HG03378 (cell line): ENCODE measurements around the gene MISP3.

Experiments
- ATAC-seq: cut with Tn5 transposase; IDR thresholded peaks from one replicate; pipeline ENCODE4 v1.9.1; 2021; ENCODE audit warnings: mild to moderate bottlenecking, moderate library complexity; ENCODE audit not compliant: unreplicated experiment

MISP3 gene

DNA sequence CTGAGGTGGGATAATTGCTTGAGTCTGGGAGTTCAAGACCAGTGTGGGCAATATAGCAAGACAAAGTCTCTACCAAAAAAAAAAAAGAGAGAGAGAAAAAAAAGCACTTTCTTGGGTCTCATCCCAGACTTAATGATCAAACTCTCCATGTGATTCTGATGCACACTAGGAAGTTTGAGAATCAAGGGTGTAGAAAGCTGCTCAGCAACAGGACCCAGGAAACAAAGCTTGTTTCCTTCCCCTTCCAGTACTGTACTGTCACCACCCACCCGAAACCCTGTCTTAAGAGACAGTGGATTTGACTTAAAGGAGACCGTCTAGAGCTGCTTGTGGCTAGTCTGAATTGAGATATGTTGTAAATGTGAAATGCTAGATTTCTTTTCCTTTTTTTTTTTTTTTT, 5.8 kb downstream of the MISP3 start:
- ATAC-seq, result no peak

DNA sequence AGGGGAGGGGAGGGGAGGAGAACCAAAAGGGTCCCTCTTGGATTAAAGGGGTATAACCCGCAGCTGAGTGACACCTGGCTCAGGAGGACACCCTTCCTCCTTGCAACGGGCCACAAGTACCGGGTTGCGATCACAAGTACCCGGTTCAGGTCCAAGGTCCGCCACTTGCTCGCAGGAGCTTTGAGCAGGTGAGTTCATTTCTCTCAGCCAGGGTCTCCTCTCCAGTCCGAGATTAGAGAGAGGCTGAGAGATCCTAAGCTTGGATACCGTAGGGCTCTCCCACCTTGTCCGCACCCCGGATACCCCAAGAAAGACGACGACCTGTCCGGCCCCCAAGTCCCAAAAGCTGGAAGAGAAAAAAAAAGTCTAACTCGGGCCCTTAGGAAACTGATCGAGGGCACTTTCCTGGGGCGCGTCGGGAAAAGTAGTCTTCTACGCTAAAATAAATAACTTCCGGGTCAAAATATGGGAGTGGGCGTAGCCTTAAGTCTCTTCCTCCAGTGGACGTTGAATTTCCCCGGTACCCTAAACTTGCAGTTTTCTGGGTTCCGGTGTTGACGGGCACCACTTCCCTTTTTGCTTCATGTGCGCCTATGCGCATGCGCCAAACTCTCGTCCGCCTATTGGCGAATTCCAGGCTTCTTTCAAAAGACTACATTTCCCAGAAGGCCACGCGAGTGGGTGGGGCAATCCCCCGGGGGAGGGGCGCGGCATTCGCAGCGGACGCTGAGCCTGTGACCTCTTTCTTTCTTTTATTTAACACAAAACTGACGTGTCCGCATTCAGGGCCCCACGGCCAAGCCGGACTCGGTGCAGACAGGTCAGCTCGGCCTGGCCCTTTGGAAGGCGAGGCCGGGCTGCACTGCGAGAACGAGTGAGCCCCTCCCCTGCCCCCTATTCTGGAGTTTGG, 8.6 kb downstream of the MISP3 start:
- ATAC-seq, result peak; percentile 84

DNA sequence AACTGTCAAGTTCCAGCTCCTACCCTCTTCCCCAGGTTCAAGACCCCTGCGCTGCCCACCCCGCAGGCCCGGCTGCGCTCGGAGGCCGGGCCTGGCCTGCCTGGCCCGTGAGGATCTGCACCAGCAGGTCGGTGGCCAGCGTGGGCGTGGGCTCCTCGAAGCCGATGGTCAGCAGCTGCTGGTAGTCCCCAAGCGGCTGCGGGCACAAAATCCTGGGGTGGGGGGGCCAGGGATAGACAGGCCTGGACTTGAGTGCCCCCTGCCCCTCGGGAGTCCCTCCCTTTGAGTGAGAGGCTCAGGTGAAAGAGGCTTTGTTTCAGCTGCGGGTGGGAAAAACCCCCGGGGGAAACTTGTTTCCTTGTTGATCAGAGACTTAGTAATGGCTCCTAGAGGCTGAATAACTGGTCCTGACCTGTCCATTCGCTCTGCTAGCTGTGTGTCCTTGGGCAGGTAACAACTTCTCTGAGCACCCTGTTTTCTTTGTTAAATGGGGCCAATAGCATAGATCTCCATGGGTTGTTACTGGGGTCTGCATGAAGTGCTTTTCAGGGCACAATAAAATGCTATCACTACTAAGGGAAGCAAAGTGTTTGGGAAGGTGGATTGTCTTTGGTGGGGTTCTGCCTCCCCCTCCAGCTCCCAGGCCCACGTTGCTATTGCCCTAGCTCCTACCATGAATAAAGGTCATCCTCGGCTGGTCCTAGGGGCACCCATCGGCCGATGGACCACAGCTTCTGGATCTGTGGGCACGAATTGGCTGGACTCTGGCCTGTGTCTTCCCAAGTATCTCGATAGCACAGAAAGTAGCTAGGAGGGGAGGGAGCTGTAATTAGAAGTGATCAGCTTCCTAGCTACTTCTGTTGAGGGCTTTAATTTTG, 9.4 kb downstream of the MISP3 start:
- no peak for ATAC-seq

DNA sequence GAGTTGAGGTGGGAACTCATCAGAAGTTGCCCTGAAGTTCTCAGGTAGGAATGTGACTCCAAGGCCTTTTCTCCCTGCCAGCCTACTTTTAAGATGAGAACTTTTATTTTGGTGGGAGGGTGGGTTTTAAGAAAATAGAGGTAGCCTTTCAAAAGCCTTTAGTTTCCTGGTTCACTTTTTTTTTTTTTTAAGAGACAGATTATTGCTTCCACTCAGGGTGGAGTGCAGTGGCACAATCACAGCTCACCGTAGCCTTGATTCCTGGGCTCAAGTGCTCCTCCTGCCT, 10.0 kb downstream of the MISP3 start:
- no peak for ATAC-seq

DNA sequence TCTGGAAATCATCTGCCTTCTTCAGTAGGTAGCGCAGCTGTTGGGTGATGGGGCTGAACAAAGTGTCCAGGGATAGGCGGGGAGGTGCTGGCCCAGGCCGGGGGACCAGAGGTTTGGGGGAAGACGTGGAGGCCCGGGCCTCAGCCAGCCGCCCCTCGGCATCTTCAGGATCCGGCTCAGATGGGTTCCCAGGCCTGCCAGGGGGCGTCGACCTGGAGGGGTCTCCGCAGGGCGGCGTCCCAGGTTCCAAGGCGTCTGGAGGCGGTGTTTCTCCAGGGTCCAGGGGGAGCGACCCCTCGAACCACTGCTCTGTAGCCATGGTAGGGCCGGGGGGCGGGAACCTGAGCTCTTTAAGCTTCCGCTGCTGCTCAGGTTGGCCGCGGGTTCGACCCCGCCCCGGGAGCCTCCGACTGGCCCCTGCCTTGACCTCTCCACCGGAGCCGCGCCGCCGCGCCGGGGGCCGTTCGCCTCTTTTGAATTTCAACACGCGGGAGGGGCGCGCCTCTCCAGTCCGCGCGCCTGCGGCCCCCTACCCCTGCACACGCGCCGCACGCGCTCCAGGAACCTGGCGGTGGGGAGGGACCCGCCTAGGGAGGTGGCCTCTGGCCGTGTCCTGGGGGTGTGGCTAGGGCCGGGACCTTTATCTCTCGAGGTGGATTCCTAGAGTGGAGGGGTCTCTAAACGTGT, 12.9 kb downstream of the MISP3 start, which contains the start of gene C19orf67:
Gene C19orf67 (minus strand): TSS at position 475 of the 687 bp plus-strand sequence. CDS start 156 bp downstream, at position 319.
- no peak for ATAC-seq

DNA sequence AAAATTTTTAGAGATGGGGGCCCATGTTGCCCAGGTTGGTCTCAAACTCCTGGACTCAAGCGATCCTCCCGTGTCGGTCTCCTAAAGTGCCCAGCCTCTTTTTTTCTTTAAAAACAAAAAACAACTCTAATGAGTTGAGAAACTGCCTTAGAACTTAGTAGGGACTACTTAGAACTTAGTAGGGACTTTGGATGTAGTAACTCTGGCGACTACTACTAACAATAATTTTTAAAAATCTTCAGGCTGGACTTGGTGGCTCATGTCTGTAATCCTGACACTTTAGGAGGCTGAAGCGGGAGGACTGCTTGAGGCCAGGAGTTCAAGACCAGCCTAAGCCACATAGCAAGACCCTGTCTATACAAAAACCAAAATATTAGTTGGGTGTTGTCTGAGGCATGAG, 13.5 kb downstream of the MISP3 start:
- no peak for ATAC-seq

DNA sequence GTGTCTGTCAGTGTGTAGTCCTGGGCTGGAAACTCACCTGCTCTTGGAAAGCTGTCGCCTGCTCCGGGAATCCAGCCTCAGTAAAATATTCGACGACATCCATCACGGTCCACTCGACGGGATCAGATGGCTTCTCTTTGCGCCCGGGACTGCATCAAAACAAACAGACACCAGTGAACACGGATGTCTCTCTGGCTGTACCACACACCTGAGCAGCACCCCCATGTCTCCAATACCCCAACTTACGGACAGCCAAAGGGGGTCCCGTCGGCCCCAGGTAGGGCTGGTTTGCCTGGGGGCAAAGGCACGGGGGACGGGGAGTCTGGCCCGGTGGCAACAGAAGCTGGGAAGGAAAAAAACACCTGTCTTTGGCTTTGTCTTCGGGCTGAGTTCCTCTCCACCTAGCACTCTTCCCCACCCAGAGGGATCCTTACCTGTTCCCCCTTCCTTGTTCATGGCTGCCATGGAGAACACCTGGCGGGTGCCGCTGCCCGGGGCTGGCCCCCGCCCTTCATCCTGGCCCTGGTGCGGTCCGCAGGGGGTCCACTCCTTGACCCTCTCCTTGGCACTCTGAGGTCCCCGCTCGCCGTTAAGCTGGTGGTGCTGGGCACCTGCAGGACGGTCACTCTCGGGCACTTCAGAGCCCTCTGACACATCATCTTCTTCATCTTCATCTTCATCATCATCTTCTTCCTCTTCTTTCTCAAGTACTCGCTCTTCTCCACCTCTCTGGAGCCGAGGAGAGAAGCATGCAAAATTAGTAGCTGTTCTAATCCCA, 16.2 kb downstream of the MISP3 start:
- no peak for ATAC-seq

DNA sequence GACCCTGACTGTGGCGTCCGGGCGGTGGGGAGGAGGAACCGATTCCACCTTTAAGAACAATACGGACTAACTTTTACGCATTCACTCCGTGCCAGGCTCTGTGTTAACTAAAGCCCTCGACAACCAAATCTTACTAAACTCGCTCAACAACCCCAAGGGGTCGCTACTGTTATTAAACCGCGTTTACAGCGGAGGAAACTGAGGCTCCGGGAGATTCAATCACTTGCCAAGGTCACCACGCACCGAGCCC, 16.8 kb downstream of the MISP3 start:
- ATAC-seq, result no peak

DNA sequence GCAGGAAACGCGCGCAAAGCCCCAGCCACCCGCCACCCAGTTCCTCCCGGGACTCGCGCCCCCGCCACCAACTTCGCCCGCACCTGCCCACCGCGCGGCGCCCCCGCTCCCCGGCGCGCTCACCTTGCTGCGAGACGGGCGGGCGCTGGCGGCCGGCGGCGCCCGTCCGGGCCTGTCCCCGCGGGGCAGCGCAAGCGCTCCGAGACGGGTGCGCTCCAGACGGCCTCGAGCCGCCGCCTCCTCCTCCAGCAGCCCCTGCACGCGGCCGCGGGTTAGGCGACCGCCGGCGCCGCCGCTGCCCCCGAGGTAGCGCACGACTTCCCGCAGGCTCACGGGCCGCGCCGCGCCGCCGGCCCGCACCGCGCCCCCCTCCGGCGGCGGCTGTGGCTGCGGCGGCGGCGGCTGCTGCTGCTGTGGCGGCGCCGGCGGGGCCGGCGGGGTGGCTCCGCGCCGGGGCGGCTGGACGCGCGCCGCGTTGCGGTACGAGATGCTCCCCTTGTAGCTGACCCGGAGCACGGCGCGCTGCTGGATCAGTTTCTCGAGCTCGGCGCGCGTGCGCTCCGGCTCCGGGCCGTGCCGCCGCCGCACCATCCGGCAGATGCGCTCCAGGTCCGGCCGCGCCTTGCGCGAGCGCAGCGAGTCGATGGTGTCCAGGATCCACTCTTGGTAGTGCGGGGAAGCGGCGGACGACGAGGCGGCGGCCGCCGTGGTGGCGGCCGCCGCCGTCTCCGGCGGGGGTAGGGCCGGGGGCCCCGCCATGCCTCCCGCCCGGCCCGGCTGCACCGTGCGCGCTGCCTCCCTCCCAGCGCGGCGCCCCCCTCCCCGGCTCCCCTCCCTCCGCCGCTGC, 17.3 kb downstream of the MISP3 start:
- no peak for ATAC-seq

DNA sequence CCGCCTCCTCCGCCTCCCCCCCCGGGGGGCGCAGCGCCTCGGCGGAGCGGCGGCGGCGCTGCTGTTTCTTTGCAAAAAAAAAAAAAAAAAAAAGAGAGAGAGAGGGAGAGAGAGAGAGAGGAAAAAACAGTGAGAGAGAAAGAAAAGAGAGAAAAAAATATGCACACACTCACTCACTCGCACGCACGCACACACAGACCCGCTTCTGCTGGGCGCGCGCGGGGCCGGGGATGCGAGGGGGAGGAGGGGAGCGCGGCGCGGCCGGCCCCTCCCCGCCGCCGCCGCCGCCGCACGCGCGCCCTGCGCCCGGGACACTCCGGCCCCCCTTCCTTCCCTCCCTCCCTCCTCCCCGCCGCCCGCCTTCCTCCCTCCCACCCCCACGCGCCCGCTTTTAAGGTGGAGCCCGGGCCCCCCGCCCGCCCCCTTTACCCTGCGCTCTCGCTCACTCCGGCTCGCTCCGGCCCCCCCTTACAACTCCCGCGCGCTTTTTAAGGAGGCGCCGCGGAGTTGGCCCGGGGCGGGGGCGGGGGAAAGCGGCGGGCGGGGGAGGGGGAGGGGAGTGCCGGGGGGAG, 18.0 kb downstream of the MISP3 start, which contains the start of gene SAMD1:
Gene SAMD1 (minus strand): TSS at position 243 of the 572 bp plus-strand sequence.
- no peak for ATAC-seq

DNA sequence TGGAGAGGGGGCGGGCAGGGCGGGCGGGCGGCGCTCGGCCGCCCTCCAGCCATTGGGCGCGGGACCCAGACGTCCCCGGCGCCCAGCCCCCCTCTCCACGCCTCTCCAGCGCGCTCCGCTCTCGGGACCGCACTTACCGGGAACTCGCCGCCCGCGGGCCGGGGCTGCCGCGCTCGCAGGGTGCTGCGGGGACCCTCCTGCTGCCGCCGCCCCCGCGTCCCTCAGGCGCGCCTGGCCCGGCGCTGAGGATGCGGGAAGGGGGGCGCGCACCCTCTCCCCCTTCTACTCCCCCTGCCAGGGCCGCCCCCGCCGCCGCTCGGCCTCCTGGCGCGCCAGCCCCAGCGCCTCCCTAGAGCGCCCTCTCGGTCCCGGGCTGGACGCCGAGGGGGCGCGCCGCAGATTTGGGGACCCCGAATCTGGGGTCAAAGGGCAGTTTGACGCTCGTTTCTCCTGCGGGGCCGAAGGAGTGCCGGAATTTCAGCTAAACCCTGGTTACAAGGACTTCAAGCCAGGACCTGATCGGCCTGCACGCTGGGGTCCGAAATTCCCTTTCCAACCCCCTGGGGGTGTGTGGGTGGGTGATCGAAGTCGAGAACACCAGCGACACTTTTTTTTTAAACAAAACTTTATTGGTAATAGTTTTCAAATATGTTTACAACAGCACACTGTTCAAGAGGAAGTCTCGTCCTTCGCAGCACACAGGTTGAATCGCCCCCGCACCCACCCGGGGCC, 18.7 kb downstream of the MISP3 start:
- no peak for ATAC-seq

DNA sequence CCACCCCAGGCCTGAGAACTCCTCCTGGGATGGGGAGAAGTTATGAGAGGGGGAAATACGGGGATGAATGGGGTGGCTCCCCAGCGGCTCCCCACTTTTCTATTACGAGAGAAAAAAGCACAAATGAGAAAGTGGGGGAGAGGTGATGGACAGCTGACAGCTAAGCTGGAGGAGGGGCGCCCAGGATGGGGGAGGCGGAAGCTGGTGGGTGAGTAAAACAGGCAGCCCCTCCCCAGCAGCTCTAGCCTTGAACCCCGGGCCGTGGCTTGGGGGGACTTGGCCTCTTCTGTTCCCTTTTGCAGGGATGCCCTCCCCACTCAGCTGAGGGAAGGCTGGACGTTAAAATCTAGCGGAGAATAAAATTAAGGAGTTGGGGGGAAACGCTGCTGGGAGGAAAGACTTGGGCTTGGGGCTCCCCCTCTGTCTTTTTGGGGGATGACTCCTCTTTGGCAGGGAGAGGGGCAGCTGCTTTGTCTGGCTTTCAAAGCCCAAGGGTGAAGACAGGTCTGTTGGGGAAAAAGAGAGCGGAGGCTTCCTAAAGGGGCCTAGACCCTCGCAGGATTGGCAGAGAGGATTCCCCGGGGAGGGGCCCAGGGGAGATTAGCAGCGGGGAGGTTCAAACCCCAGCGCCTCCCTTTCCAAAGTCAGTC, 19.4 kb downstream of the MISP3 start:
- no peak for ATAC-seq

DNA sequence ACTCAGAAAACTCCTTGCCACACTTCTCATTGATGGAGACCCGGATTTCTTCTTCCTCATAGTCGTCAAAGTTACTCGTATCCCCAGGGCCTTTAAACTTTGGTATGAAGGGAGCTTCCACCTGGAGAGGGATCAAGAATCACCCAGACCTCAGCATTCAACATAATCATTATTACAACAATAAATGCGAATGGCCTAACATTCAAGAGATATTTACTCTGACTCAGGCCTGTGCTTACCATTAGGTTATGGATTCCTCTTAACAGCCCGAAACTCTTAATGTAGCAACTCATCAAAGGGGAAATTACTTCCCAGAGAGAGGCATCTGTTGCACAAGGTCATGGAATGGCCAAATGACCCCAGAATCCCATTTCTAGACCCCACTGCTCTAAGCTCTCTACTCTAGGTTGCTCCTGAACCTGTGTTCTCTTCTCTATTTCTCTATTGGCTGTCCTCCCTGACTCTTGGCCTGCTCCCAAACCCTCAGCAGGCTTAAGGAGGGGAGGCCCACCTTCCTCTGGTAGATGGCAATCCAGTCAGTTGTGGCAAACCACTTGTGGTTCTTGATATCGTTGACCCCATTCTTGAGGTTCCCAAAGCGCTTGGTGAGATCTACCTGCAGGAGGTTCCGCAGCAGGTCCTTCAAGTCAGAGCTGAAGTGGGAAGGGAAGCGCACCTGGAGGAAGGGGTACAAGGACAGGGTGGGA, 20.7 kb downstream of the MISP3 start:
- no peak for ATAC-seq

DNA sequence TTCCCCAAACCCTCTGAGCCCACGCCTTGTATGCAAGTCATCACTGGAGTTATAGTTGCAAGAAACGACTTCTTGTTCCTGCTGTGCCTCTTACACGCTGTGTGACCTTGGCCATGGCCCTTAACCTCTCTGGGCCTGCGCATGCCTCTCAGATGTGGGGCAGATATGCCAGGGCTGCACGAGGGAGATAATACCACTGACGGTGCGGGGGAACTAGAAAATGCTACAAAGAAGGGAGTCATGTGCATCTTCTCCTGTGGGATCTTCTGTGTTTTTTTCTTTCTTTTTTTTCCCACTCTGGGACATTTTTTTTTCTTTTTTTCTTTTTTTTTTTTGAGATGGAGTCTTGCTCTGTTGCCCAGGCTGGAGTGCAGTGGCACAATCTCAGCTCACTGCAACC, 22.3 kb downstream of the MISP3 start:
- no peak for ATAC-seq

DNA sequence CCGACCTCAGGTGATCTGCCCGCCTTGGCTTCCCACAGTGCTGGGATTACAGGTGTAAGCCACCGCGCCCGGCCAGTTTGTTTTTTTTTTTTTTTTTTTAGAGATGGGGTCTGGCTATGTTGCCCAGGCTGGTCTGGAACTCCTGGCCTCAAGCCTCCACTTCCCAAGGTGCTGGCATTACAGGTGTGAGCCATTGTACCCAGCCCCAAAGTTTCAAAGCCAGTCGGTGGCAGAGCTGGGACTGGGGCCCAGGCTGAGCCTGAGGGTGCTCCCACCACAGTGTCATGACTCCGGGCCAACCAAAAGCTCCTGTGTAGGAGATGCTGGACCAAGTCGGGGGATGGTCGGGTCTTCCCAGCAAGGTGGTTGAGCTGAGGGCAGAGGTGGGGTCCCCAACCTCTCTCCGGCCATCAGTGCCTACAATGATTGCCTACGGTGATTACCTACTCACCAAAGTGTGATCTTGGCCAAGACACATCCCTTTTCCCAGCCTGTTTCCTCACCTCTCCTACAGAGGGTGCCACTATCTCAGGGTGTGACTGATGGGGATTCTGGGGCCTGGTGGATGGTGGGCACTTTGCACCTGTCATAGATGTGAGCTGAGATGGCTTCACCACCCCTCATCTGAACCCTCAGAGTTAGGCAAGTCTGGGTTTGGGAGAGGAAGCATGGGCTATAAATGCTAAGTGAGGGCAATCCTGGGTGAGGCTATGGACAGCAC, 23.8 kb downstream of the MISP3 start:
- ATAC-seq, result no peak

DNA sequence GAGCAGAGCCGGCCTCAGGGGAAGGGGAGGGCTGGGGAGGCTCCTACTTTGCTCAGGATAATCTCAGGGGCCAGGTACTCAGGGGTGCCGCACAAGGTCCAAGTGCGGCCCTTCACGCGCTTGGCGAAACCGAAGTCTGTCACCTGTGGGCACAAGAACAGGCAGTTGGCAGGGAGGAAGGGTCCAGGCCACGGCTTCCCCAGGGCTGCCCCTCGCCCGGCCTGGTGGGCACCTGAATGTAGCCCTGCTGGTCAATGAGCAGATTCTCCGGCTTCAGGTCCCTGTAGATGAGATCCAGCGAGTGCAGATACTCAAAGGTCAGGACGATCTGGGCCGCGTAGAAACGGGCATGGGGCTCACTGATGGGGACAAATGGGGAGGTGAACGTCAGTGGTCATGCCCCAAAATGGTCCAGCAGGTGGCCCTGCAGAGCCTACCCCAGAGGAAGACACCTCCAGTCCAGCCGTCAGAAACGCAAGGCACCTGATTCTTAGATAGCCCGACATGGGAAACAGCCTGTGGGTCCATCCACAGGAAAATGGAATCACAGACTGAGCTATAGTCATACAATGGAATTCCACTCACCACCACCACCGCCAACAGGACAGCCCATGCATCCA, 25.1 kb downstream of the MISP3 start:
- ATAC-seq, result no peak
